Measurements from ENCODE around the gene NT5DC3.

The NT5DC3 gene

GRCh38 chr12:103848917-103849491, 8.0 kb upstream of the NT5DC3 start:
- no peak for DNase-seq
- ChIA-PET CTCF (interaction anchor here (1.9 kb wide), 1 partner anchor 7 kb away, joined by 4 read pairs; the partner anchor contains the start of gene NT5DC3), POLR2A (no interaction called here)
- Histone ChIP-seq H3K27ac (ENCODE audit: insufficient read depth in 1 of 2, low read depth in 1 of 2, low read length in 2 of 2, poor library complexity in 1 of 2, severe bottlenecking in 2 of 2) (no peak overlapping the region), H3K9me3 (ENCODE audit: control extremely low read depth in 1 of 5, control insufficient read depth in 4 of 5, insufficient read depth in 2 of 5, low read depth in 1 of 5, low read length in 4 of 5) (no peaks in the 10 kb centered on the region), H3K36me3 (ENCODE audit: control insufficient read depth in 4 of 4, insufficient read depth in 4 of 4, low read length in 3 of 4) (no peaks in the 10 kb centered on the region), H3K4me3 (ENCODE audit: control insufficient read depth in 1 of 7, extremely low read depth in 1 of 7, insufficient read depth in 4 of 7, low read depth in 2 of 7, low read length in 6 of 7) (no peak overlapping the region), H3K27me3 (replicated peaks in 2 of 5; ENCODE audit: control insufficient read depth in 4 of 5, insufficient read depth in 5 of 5, low read length in 4 of 5) (peaks cover 0 to 2% (median 0%) of the 10 kb centered on the region in 5 experiments), H3K4me1 (ENCODE audit: control extremely low read depth in 1 of 4, control insufficient read depth in 4 of 4, insufficient read depth in 4 of 4, low read length in 3 of 4) (peaks cover 0 to 5% (median 0%) of the 10 kb centered on the region in 4 experiments)
- WGBS (ENCODE audit: insufficient coverage), result 98% methylated on average over 4 of the region's 4 CpGs

DNA sequence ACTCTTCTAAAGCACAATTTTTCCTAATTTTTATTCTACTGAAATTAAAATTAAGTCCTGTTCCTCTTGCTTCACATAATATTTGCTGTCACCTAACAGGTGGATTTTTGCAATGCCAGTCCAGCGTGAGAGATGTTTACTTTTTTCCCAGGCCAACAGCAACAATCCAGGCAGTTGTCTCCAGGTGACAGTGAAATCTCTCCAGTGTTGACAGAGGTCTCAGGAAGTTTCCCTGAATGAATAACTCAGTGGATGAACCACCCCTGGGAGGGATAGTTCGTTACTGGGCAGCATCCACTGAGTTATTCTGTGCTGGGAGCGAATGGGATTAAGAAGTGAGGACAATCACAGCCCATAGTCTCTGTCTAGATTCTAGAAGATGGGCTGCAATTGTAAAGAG, 7.1 kb upstream of the NT5DC3 start:
- H3K4me1 ChIP-seq (ENCODE audit: control extremely low read depth in 1 of 4, control insufficient read depth in 4 of 4, insufficient read depth in 4 of 4, low read length in 3 of 4), result peaks cover 0 to 5% (median 0%) of the 10 kb centered on the region in 4 experiments
- DNase-seq, result no peak
- H3K36me3 ChIP-seq (ENCODE audit: control insufficient read depth in 4 of 4, insufficient read depth in 4 of 4, low read length in 3 of 4), result no peaks in the 10 kb centered on the region
- WGBS (ENCODE audit: insufficient coverage), result 100% methylated on average over 3 of the region's 3 CpGs
- no peak overlapping the region for H3K27ac ChIP-seq (ENCODE audit: insufficient read depth in 1 of 2, low read depth in 1 of 2, low read length in 2 of 2, poor library complexity in 1 of 2, severe bottlenecking in 2 of 2)
- H3K27me3 ChIP-seq (replicated peaks in 2 of 5; ENCODE audit: control insufficient read depth in 4 of 5, insufficient read depth in 5 of 5, low read length in 4 of 5), result peaks cover 0 to 2% (median 0%) of the 10 kb centered on the region in 5 experiments
- ChIA-PET POLR2A (no interaction called here), CTCF (no interaction called here)
- no peak overlapping the region for H3K4me3 ChIP-seq (ENCODE audit: control insufficient read depth in 1 of 7, extremely low read depth in 1 of 7, insufficient read depth in 4 of 7, low read depth in 2 of 7, low read length in 6 of 7)
- no peaks in the 10 kb centered on the region for H3K9me3 ChIP-seq (ENCODE audit: control extremely low read depth in 1 of 5, control insufficient read depth in 4 of 5, insufficient read depth in 2 of 5, low read depth in 1 of 5, low read length in 4 of 5)

DNA sequence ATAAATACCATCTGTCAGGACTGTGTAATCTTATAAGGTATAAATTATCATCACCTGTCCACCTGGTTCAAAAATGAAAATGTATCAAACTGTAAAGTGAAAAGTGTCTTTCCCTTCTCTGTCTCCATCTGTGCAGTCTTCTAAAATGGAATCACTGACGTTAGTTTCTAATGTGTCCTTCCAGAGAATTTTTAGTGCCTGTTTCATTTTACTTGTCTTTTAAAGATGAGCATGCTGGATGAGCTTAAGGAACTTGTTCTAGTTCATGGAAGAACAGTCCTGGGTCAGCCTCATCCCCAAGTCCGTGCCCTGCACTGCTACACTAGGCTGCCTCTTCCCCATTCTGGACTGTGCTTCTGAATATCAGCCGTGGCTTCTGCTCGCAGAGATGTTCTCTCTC, 5.4 kb upstream of the NT5DC3 start:
- Histone ChIP-seq H3K27me3 (replicated peaks in 2 of 5; ENCODE audit: control insufficient read depth in 4 of 5, insufficient read depth in 5 of 5, low read length in 4 of 5) (peaks cover 0 to 2% (median 0%) of the 10 kb centered on the region in 5 experiments), H3K4me3 (ENCODE audit: control insufficient read depth in 1 of 7, extremely low read depth in 1 of 7, insufficient read depth in 4 of 7, low read depth in 2 of 7, low read length in 6 of 7) (no peak overlapping the region), H3K27ac (ENCODE audit: insufficient read depth in 1 of 2, low read depth in 1 of 2, low read length in 2 of 2, poor library complexity in 1 of 2, severe bottlenecking in 2 of 2) (no peak overlapping the region), H3K36me3 (ENCODE audit: control insufficient read depth in 4 of 4, insufficient read depth in 4 of 4, low read length in 3 of 4) (no peaks in the 10 kb centered on the region), H3K9me3 (ENCODE audit: control extremely low read depth in 1 of 5, control insufficient read depth in 4 of 5, insufficient read depth in 2 of 5, low read depth in 1 of 5, low read length in 4 of 5) (no peaks in the 10 kb centered on the region), H3K4me1 (ENCODE audit: control extremely low read depth in 1 of 4, control insufficient read depth in 4 of 4, insufficient read depth in 4 of 4, low read length in 3 of 4) (peaks cover 0 to 9% (median 9%) of the 10 kb centered on the region in 4 experiments)
- ChIA-PET POLR2A (no interaction called here), CTCF (interaction anchor here (0.6 to 1.3 kb wide), 3 partner anchors 11 to 30 kb away, joined by 3 to 4 read pairs (median 3); no protein-coding TSS in a partner anchor)
- no peak for DNase-seq
- WGBS (ENCODE audit: insufficient coverage), result 94% methylated on average over 3 of the region's 4 CpGs

DNA sequence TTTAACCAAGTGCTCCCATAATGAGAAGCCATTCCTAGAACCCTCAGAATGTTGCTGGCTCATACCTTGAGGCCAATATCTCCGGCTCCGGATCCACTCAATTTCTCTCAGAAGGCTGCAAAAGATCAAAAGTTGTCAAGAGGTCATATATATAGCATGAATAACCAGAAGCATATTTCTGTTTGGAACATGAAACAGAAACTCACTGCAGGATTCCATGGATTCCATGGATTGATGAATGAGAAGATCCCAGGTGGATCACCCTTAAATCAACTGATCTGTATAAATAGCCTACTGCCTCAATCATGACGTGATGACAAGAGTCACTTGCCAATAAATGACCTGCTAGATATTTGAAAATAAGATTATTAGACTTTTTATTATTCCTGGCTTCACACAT, 3.3 kb upstream of the NT5DC3 start:
- H3K27me3 ChIP-seq (replicated peaks in 2 of 5; ENCODE audit: control insufficient read depth in 4 of 5, insufficient read depth in 5 of 5, low read length in 4 of 5), result peaks cover 0 to 12% (median 5%) of the 10 kb centered on the region in 5 experiments
- WGBS (ENCODE audit: insufficient coverage), result no CpG with 5 or more reads among the region's 3 CpGs

GRCh38 chr12:103841690-103842584, 903 bp upstream of the NT5DC3 start:
- ChIA-PET POLR2A (interaction anchor here (1.8 kb wide), 1 partner anchor 88 kb away, joined by 6 read pairs; the partner anchor contains the start of gene HSP90B1), CTCF (interaction anchor here (1.1 to 1.9 kb wide), 5 partner anchors 8 to 71 kb away, joined by 3 to 7 read pairs (median 4); no protein-coding TSS in a partner anchor)
- no peaks in the 10 kb centered on the region for H3K36me3 ChIP-seq (ENCODE audit: control insufficient read depth in 4 of 4, insufficient read depth in 4 of 4, low read length in 3 of 4)
- DNase-seq, result peak; percentile 65 to 89 (median 87)
- H3K9me3 ChIP-seq (ENCODE audit: control extremely low read depth in 1 of 5, control insufficient read depth in 4 of 5, insufficient read depth in 2 of 5, low read depth in 1 of 5, low read length in 4 of 5), result no peaks in the 10 kb centered on the region
- peaks cover 3 to 29% (median 22%) of the 10 kb centered on the region in 4 experiments for H3K4me1 ChIP-seq (ENCODE audit: control extremely low read depth in 1 of 4, control insufficient read depth in 4 of 4, insufficient read depth in 4 of 4, low read length in 3 of 4)
- peak overlapping the region in 1 of 2 experiments; percentile 49 for H3K27ac ChIP-seq (ENCODE audit: insufficient read depth in 1 of 2, low read depth in 1 of 2, low read length in 2 of 2, poor library complexity in 1 of 2, severe bottlenecking in 2 of 2)
- peak overlapping the region; percentile 8 to 83 (median 77) for H3K4me3 ChIP-seq (ENCODE audit: control insufficient read depth in 1 of 7, extremely low read depth in 1 of 7, insufficient read depth in 4 of 7, low read depth in 2 of 7, low read length in 6 of 7)
- peaks cover 0 to 15% (median 5%) of the 10 kb centered on the region in 5 experiments for H3K27me3 ChIP-seq (replicated peaks in 2 of 5; ENCODE audit: control insufficient read depth in 4 of 5, insufficient read depth in 5 of 5, low read length in 4 of 5)
- 26% methylated on average over 20 of the region's 20 CpGs for WGBS (ENCODE audit: insufficient coverage)

More for the DNA sequence above, 3.3 kb upstream of the NT5DC3 start:
- POLR2A ChIA-PET, result no interaction called here
- H3K4me3 ChIP-seq (ENCODE audit: control insufficient read depth in 1 of 7, extremely low read depth in 1 of 7, insufficient read depth in 4 of 7, low read depth in 2 of 7, low read length in 6 of 7), result no peak overlapping the region
- no peak overlapping the region for H3K27ac ChIP-seq (ENCODE audit: insufficient read depth in 1 of 2, low read depth in 1 of 2, low read length in 2 of 2, poor library complexity in 1 of 2, severe bottlenecking in 2 of 2)
- no peaks in the 10 kb centered on the region for H3K9me3 ChIP-seq (ENCODE audit: control extremely low read depth in 1 of 5, control insufficient read depth in 4 of 5, insufficient read depth in 2 of 5, low read depth in 1 of 5, low read length in 4 of 5)
- no peak for DNase-seq
- H3K36me3 ChIP-seq (ENCODE audit: control insufficient read depth in 4 of 4, insufficient read depth in 4 of 4, low read length in 3 of 4), result no peaks in the 10 kb centered on the region
- H3K4me1 ChIP-seq (ENCODE audit: control extremely low read depth in 1 of 4, control insufficient read depth in 4 of 4, insufficient read depth in 4 of 4, low read length in 3 of 4), result peaks cover 3 to 26% (median 22%) of the 10 kb centered on the region in 4 experiments
- CTCF ChIA-PET, result no interaction called here

- Histone ChIP-seq H3K4me3 (ENCODE audit: control insufficient read depth in 1 of 7, extremely low read depth in 1 of 7, insufficient read depth in 4 of 7, low read depth in 2 of 7, low read length in 6 of 7) (peak overlapping the region; percentile 28 to 83 (median 72)), H3K4me1 (ENCODE audit: control extremely low read depth in 1 of 4, control insufficient read depth in 4 of 4, insufficient read depth in 4 of 4, low read length in 3 of 4) (peaks cover 3 to 29% (median 22%) of the 10 kb centered on the region in 4 experiments), H3K36me3 (ENCODE audit: control insufficient read depth in 4 of 4, insufficient read depth in 4 of 4, low read length in 3 of 4) (no peaks in the 10 kb centered on the region), H3K27me3 (replicated peaks in 2 of 5; ENCODE audit: control insufficient read depth in 4 of 5, insufficient read depth in 5 of 5, low read length in 4 of 5) (peaks cover 0 to 15% (median 4%) of the 10 kb centered on the region in 5 experiments), H3K27ac (ENCODE audit: insufficient read depth in 1 of 2, low read depth in 1 of 2, low read length in 2 of 2, poor library complexity in 1 of 2, severe bottlenecking in 2 of 2) (no peak overlapping the region), H3K9me3 (ENCODE audit: control extremely low read depth in 1 of 5, control insufficient read depth in 4 of 5, insufficient read depth in 2 of 5, low read depth in 1 of 5, low read length in 4 of 5) (no peaks in the 10 kb centered on the region)
- ChIA-PET POLR2A (interaction anchor here (1.8 kb wide), 1 partner anchor 90 kb away, joined by 6 read pairs; the partner anchor contains the start of gene HSP90B1), CTCF (interaction anchor here (1.1 to 1.7 kb wide), 2 partner anchors 13 to 30 kb away, joined by 3 to 7 read pairs; no protein-coding TSS in a partner anchor)
- DNase-seq, result peak in 2 of 3 donors; percentile 27 to 37
- WGBS (ENCODE audit: insufficient coverage), result under 1% methylated on average over 18 of the region's 29 CpGs
Measured at GRCh38 chr12:103840462-103840875, 565 bp downstream of the NT5DC3 start.
